ENCODE data around the gene KPNA4.
A peak's percentile ranks its signal among the peaks of the same experiment; 100 is the strongest.
"Not testable (repeated sequence)": the region's sequence is repeated elsewhere in the genome, so short reads cannot be mapped to it uniquely, and the experiment has no call there.

Gene KPNA4, protein sequence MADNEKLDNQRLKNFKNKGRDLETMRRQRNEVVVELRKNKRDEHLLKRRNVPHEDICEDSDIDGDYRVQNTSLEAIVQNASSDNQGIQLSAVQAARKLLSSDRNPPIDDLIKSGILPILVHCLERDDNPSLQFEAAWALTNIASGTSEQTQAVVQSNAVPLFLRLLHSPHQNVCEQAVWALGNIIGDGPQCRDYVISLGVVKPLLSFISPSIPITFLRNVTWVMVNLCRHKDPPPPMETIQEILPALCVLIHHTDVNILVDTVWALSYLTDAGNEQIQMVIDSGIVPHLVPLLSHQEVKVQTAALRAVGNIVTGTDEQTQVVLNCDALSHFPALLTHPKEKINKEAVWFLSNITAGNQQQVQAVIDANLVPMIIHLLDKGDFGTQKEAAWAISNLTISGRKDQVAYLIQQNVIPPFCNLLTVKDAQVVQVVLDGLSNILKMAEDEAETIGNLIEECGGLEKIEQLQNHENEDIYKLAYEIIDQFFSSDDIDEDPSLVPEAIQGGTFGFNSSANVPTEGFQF

DNA sequence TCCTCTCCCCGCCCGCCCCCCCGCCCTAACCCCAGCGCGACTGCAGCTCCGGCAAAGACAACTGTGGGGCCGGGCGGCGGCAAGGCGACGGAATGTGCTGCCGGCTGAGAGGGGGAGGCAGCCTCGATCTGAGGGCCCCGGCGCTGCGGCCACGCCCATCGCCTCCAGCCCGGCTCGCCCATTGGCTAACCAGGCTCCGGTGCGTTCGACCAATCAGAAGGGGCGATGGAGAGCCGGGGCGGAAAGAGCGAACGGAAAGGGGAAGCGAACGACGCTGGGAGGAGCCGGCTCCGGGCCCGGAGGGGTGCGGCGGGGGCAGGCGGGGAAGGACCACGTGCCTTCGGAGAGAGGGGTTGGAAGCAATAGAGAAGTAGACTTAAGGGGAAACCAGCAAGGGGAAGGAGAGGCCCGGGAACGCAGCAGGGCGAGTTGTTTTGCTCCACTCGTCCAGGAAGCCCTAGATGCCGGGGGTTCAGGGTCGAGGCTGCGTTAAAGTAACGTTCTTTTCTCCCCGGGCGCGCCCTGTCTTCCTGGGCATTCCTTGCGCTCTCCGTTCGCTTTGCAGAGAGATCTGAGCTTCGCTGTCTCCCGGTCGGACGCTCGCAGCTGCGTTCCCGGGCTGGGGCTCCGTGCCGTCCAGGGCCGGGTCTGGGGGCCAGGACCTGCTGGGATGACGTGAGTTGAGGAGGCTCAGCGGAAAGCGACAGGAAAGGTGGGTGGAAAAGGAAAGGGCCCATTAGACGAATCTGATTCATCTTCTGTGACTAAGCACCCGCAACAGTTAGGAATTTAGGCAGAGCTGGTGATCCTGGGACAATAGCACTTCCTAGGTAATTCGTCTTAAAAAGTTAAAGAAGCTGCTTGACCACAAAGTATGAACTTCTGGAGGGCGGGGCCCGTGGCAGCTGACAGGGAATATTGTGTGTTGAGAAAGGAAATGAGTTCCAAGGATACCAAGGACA, at the start of gene KPNA4:
KPNA4 (minus strand) TSS at position 130 of the 962 bp plus-strand sequence. CDS start 289 bp downstream, outside the sequence.
- Histone ChIP-seq H3K9me3 (no peaks in the 10 kb centered on the region), H3K36me3 (replicated peaks) (peaks cover 8% of the 10 kb centered on the region; the same call in 1 of the 2 replicates), H3K4me3 (peak within 1 kb of the TSS; percentile 66), H3K27me3 (ENCODE audit: low read depth) (no peaks in the 10 kb centered on the region), H3K4me1 (peaks cover 13% of the 10 kb centered on the region)
- DNase-seq (ENCODE audit: low spot score in 2 of 2) = peak; percentile 94 to 98
- in situ Hi-C loops (cut with MboI; ENCODE audit: low sequenced_read_pairs) = no loop called here

DNA sequence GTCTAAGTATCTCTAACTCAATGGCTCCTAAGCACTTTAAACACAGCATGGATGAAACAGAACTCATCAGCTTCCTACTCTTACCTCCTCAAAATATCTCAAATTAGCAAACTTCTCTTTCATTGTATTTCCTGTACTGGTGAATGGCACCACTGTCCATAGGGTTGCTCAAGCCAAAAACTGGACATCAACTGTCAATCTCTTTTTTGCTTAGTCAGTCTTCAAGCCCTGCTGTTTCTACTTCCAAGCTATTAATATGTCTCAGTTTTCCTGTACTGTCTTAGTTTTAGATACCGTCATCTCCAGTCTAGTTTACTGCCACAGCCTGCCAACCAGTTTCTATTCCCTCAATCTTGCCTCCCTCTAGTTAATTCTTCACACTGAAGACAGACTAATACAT, 48.3 kb upstream of the KPNA4 start:
- DNase-seq (ENCODE audit: low spot score in 2 of 2) = no peak
- peaks cover 5% of the 10 kb centered on the region for H3K27me3 ChIP-seq (ENCODE audit: low read depth)
- in situ Hi-C loops (cut with MboI; ENCODE audit: low sequenced_read_pairs) = no loop called here

GRCh38 chr3:160612386-160613075, 47.2 kb upstream of the KPNA4 start:
- Histone ChIP-seq H3K36me3 (replicated peaks) (no peaks in the 10 kb centered on the region), H3K4me3 (no peak overlapping the region), H3K9me3 (no peaks in the 10 kb centered on the region), H3K4me1 (no peaks in the 10 kb centered on the region), H3K27me3 (ENCODE audit: low read depth) (peaks cover 5% of the 10 kb centered on the region; the same call in 1 of the 2 replicates)
- no peak for DNase-seq (ENCODE audit: low spot score in 2 of 2)
- in situ Hi-C loops (cut with MboI; ENCODE audit: low sequenced_read_pairs) = no loop called here

More for the DNA sequence above, 48.3 kb upstream of the KPNA4 start:
- Histone ChIP-seq H3K36me3 (replicated peaks) (no peaks in the 10 kb centered on the region), H3K9me3 (no peaks in the 10 kb centered on the region), H3K4me1 (no peaks in the 10 kb centered on the region), H3K4me3 (no peak overlapping the region)

- DNase-seq (ENCODE audit: low spot score in 2 of 2) = no peak
- Histone ChIP-seq H3K4me3 (no peak overlapping the region), H3K4me1 (no peaks in the 10 kb centered on the region), H3K9me3 (no peaks in the 10 kb centered on the region), H3K27me3 (ENCODE audit: low read depth) (peaks cover 5% of the 10 kb centered on the region; the same call in 1 of the 2 replicates), H3K36me3 (replicated peaks) (no peaks in the 10 kb centered on the region)
- in situ Hi-C loops (cut with MboI; ENCODE audit: low sequenced_read_pairs) = no loop called here
Observed at GRCh38 chr3:160611141-160611540, 45.8 kb upstream of the KPNA4 start.

DNA sequence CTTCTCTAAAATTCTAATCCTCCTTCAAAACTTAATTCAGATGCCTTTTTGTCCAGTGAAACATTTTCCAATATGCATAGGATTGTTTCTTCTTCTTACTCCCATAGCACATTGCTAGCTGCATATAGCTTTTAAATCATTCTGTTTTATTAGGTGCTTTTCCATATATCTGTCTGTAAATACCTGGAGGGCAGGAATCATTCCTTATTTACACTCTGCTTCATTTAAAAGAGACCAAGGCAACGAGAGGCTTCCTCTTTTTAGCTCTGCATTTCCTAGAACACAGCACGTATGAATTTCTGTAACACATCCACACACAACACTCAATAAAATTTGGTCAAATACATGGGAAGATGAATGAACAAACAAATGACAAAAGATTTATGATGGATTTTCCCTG, 43.5 kb upstream of the KPNA4 start:
- no peak for DNase-seq (ENCODE audit: low spot score in 2 of 2)
- Histone ChIP-seq H3K4me3 (no peak overlapping the region), H3K9me3 (no peaks in the 10 kb centered on the region), H3K4me1 (no peaks in the 10 kb centered on the region), H3K36me3 (replicated peaks) (no peaks in the 10 kb centered on the region), H3K27me3 (ENCODE audit: low read depth) (no peaks in the 10 kb centered on the region)
- in situ Hi-C loops (cut with MboI; ENCODE audit: low sequenced_read_pairs) = no loop called here

GRCh38 chr3:160607826-160608225, 42.5 kb upstream of the KPNA4 start:
- Histone ChIP-seq H3K27me3 (ENCODE audit: low read depth) (no peaks in the 10 kb centered on the region; the same call in 1 of the 2 replicates), H3K4me1 (no peaks in the 10 kb centered on the region), H3K4me3 (no peak overlapping the region), H3K36me3 (replicated peaks) (no peaks in the 10 kb centered on the region), H3K9me3 (no peaks in the 10 kb centered on the region)
- in situ Hi-C loops (cut with MboI; ENCODE audit: low sequenced_read_pairs) = no loop called here
- no peak for DNase-seq (ENCODE audit: low spot score in 2 of 2)

DNA sequence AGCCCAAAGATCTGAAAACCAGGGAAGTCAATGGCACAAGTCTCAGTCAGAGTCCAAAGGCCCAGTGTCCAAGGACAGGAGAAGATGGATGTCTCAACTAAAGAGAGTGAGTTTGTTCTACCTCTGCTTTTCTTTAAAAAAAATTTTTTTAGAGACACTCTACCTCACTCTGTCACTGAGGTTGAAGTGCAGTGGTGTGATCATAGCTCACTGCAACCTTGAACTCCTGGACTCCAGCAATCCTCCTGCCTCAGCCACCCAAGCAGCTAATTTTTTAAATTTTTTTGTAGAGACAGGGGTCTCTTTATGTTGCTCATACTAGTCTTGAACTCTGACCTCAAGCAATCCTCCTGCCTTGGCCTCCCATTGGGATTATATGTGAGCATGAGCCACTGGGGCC, 39.9 kb upstream of the KPNA4 start:
- DNase-seq (ENCODE audit: low spot score in 2 of 2) = no peak
- Histone ChIP-seq H3K27me3 (ENCODE audit: low read depth) (peaks cover 4% of the 10 kb centered on the region; the same call in 1 of the 2 replicates), H3K4me3 (no peak overlapping the region), H3K4me1 (no peaks in the 10 kb centered on the region), H3K9me3 (no peaks in the 10 kb centered on the region), H3K36me3 (replicated peaks) (no peaks in the 10 kb centered on the region)
- in situ Hi-C loops (cut with MboI; ENCODE audit: low sequenced_read_pairs) = no loop called here

GRCh38 chr3:160603845-160604244, 38.5 kb upstream of the KPNA4 start:
- H3K9me3 ChIP-seq; H3K4me1 ChIP-seq; in situ Hi-C loops (cut with MboI; ENCODE audit: low sequenced_read_pairs); H3K27me3 ChIP-seq (ENCODE audit: low read depth); DNase-seq (ENCODE audit: low spot score in 2 of 2); H3K4me3 ChIP-seq; H3K36me3 ChIP-seq (replicated peaks): not testable (repeated sequence)

- no peak for DNase-seq (ENCODE audit: low spot score in 2 of 2)
- Histone ChIP-seq H3K9me3 (no peaks in the 10 kb centered on the region), H3K4me3 (no peak overlapping the region), H3K4me1 (no peaks in the 10 kb centered on the region), H3K36me3 (replicated peaks) (no peaks in the 10 kb centered on the region), H3K27me3 (ENCODE audit: low read depth) (peaks cover 4% of the 10 kb centered on the region)
- in situ Hi-C loops (cut with MboI; ENCODE audit: low sequenced_read_pairs) = no loop called here
Observed at GRCh38 chr3:160602259-160602658, 36.9 kb upstream of the KPNA4 start.

- Histone ChIP-seq H3K9me3 (no peaks in the 10 kb centered on the region), H3K36me3 (replicated peaks) (no peaks in the 10 kb centered on the region), H3K4me3 (no peak overlapping the region), H3K4me1 (no peaks in the 10 kb centered on the region), H3K27me3 (ENCODE audit: low read depth) (peaks cover 4% of the 10 kb centered on the region)
- in situ Hi-C loops (cut with MboI; ENCODE audit: low sequenced_read_pairs) = no loop called here
- no peak for DNase-seq (ENCODE audit: low spot score in 2 of 2)
Observed at GRCh38 chr3:160601288-160601687, 35.9 kb upstream of the KPNA4 start.

GRCh38 chr3:160598865-160599264, 33.5 kb upstream of the KPNA4 start:
- H3K4me3 ChIP-seq = no peak overlapping the region
- in situ Hi-C loops (cut with MboI; ENCODE audit: low sequenced_read_pairs) = no loop called here

DNA sequence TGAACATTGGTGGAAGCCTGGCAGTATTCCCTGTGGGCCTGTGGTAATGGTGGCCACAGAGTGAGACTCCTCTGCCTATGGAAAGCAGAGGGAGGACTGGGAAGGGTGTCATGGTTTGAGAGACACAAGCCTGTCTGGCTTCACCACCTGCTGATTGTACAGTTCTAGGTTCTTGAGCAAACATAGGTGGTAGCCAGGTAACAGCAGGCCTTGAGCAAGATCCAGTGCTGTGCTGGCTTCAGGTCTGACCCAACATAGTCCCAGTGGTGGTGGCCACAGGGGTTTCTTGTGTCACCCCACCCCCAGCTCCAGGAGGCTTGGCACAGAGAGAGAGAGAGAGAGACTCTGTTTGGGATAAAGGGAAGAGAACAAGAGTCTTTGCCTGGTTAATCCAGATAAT, 22.7 kb upstream of the KPNA4 start:
- Histone ChIP-seq H3K4me1 (no peaks in the 10 kb centered on the region), H3K27me3 (ENCODE audit: low read depth) (0 out of 2 replicates have a peak, but pooled peaks cover 3% of the 10 kb centered on the region), H3K9me3 (0 out of 2 replicates have a peak, but pooled peaks cover 2% of the 10 kb centered on the region), H3K4me3 (no peak overlapping the region), H3K36me3 (replicated peaks) (no peaks in the 10 kb centered on the region)
- no peak for DNase-seq (ENCODE audit: low spot score in 2 of 2)
- in situ Hi-C loops (cut with MboI; ENCODE audit: low sequenced_read_pairs) = no loop called here

More at GRCh38 chr3:160598865-160599264, 33.5 kb upstream of the KPNA4 start:
- no peak for DNase-seq (ENCODE audit: low spot score in 2 of 2)
- H3K4me1 ChIP-seq = no peaks in the 10 kb centered on the region
- H3K36me3 ChIP-seq (replicated peaks) = no peaks in the 10 kb centered on the region
- H3K27me3 ChIP-seq (ENCODE audit: low read depth) = peaks cover 4% of the 10 kb centered on the region
- H3K9me3 ChIP-seq = no peaks in the 10 kb centered on the region

DNA sequence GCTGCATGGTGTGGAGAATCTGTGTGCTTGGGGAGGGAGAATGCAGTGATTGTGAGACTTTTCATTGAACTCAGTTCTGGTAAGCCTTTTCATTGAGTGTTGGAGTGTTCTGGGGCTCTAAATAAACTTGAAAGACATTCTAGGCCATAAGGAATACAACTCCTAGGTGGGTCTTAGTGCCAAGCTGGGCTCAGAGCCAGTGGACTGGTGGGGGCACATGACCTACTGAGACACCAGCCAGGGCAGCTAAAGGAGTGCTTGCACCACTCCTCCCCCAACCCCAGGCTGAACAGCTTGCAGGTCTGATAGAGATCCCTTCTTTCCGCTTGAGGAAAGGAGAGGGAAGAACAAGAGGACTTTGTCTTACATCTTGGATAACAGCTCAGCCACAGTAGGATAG, 21.7 kb upstream of the KPNA4 start:
- Histone ChIP-seq H3K4me3 (no peak overlapping the region), H3K27me3 (ENCODE audit: low read depth) (0 out of 2 replicates have a peak, but pooled peaks cover 3% of the 10 kb centered on the region), H3K9me3 (0 out of 2 replicates have a peak, but pooled peaks cover 2% of the 10 kb centered on the region), H3K4me1 (no peaks in the 10 kb centered on the region), H3K36me3 (replicated peaks) (no peaks in the 10 kb centered on the region)
- no peak for DNase-seq (ENCODE audit: low spot score in 2 of 2)
- in situ Hi-C loops (cut with MboI; ENCODE audit: low sequenced_read_pairs) = no loop called here

Data from HAP-1 (cell line).